Measurements from ENCODE around the gene NUDT3.
A peak's percentile ranks its signal among the peaks of the same experiment; 100 is the strongest.

The NUDT3 gene

GRCh38 chr6:34236131-34236442, 156.4 kb downstream of the NUDT3 start:
- DNase-seq: peak; percentile 55

- DNase-seq: no peak
Observed at GRCh38 chr6:34235307-34236130, 156.9 kb downstream of the NUDT3 start.

GRCh38 chr6:34234667-34235306, 157.7 kb downstream of the NUDT3 start:
- no peak for DNase-seq

- no peak for DNase-seq
Observed at GRCh38 chr6:34233867-34234266, 158.6 kb downstream of the NUDT3 start.

- no peak for DNase-seq
Observed at GRCh38 chr6:34232901-34233300, 159.6 kb downstream of the NUDT3 start.

GRCh38 chr6:34231566-34232336, 160.7 kb downstream of the NUDT3 start:
- no peak for DNase-seq

GRCh38 chr6:34230653-34231371, 161.7 kb downstream of the NUDT3 start:
- no peak for DNase-seq

GRCh38 chr6:34229877-34230276, 162.6 kb downstream of the NUDT3 start:
- DNase-seq: no peak

Measured in NCI-H82 (cell line).